GM08714 (cell line): ENCODE results near the gene SETDB1.
"Not testable (repeated sequence)": the region's sequence is repeated elsewhere in the genome, so short reads cannot be mapped to it uniquely, and the experiment has no call there.

Experiments
- H3K4me3 ChIP-seq: fragments of 200-500 bp; sonication (Bioruptor generic); 2 replicates; pipeline ENCODE4 v1.5.1; 2014; ENCODE audit warnings: mild to moderate bottlenecking, low read length, inconsistent platforms
- ZNF274 ChIP-seq: IDR thresholded peaks from 2 replicates; pipeline ENCODE4 v1.6.1; 2012; ENCODE audit warnings: mild to moderate bottlenecking, low read depth, low read length

SETDB1 gene

GRCh38 chr1:150909585-150910180, 16.5 kb upstream of the SETDB1 start:
- no peak overlapping the region for H3K4me3 ChIP-seq
- TF ChIP-seq ZNF274: no peak

- no peak for TF ChIP-seq ZNF274
- H3K4me3 ChIP-seq: no peak overlapping the region
Observed at GRCh38 chr1:150912623-150913022, 13.5 kb upstream of the SETDB1 start.

DNA sequence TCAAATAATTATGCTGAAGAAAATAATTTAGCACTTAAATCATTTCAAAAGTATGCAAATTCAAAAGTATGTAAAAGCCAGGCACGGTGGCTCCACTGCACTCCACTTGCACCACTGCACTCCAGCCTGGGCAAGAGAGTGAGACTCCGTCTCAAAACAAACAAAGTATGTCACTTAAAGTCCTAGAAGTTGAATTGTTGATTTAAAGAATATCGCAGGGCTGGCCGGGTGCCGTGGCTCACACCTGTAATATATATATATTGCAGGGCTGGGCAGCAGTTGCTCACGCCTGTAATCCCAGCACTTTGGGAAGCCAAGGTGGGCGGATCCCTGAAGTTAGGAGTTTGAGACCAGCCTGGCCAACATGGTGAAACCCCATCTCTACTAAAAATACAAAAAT, 8.8 kb upstream of the SETDB1 start:
- no peak for TF ChIP-seq ZNF274
- H3K4me3 ChIP-seq: no peak overlapping the region

- no peak for TF ChIP-seq ZNF274
Observed at GRCh38 chr1:150922519-150922975, 3.6 kb upstream of the SETDB1 start.

GRCh38 chr1:150925080-150925479, 1.1 kb upstream of the SETDB1 start:
- H3K4me3 ChIP-seq: no peak overlapping the region
- TF ChIP-seq ZNF274: no peak

More at GRCh38 chr1:150922519-150922975, 3.6 kb upstream of the SETDB1 start:
- no peak overlapping the region for H3K4me3 ChIP-seq

DNA sequence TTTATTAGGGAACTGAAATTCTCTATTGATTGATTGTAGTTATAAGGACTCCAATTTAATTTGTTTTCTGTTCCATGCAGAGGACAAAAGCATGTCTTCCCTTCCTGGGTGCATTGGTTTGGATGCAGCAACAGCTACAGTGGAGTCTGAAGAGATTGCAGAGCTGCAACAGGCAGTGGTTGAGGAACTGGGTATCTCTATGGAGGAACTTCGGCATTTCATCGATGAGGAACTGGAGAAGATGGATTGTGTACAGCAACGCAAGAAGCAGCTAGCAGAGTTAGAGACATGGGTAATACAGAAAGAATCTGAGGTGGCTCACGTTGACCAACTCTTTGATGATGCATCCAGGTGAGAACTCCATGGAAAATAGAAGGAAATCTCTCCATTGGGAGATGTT, 1.5 kb downstream of the SETDB1 start:
- no peak for TF ChIP-seq ZNF274
- H3K4me3 ChIP-seq: no peak overlapping the region

GRCh38 chr1:150928286-150928685, 2.1 kb downstream of the SETDB1 start:
- no peak overlapping the region for H3K4me3 ChIP-seq
- TF ChIP-seq ZNF274: no peak

DNA sequence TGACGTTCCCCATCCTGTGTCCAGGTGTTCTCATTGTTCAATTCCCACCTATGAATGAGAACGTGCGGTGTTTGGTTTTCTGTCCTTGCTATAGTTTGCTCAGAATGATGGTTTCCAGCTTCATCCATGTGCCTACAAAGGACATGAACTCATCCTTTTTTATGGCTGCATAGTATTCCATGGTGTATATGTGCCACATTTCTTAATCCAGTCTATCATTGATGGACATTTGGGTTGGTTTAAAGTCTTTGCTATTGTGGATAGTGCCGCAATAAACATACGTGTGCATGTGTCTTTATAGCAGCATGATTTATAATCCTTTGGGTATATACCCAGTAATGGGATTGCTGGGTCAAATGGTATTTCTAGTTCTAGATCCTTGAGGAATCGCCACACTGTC, 2.6 kb downstream of the SETDB1 start:
- not testable (repeated sequence) for H3K4me3 ChIP-seq

DNA sequence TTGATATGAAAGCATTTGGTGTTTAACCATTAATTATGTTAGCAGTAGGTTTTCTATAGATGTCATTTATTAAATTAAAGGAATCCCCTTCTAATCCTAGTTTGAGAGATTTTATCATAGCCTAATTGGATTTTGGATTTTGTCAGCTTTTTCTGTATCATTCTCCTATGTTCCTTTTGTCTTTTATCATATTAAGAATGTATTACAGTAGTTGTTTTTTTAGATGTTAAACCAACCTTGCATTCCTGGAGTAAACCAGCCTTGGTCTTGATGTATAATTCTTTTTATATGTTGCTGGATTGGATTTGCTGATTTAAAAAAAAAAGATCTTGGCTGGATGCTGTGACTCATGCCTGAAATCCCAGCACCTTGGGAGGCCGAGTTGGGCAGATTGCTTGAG, 5.6 kb downstream of the SETDB1 start:
- no peak for TF ChIP-seq ZNF274

GRCh38 chr1:150944856-150945255, 18.7 kb downstream of the SETDB1 start:
- no peak for TF ChIP-seq ZNF274
- H3K4me3 ChIP-seq: no peak overlapping the region

More for the DNA sequence above, 5.6 kb downstream of the SETDB1 start:
- no peak overlapping the region for H3K4me3 ChIP-seq

GRCh38 chr1:150954708-150955107, 28.5 kb downstream of the SETDB1 start:
- TF ChIP-seq ZNF274: no peak
- H3K4me3 ChIP-seq: no peak overlapping the region

- no peak overlapping the region for H3K4me3 ChIP-seq
- no peak for TF ChIP-seq ZNF274
Observed at GRCh38 chr1:150955280-150955679, 29.1 kb downstream of the SETDB1 start.

GRCh38 chr1:150957666-150958065, 31.5 kb downstream of the SETDB1 start:
- TF ChIP-seq ZNF274: no peak
- H3K4me3 ChIP-seq: no peak overlapping the region

- TF ChIP-seq ZNF274: no peak
Observed at GRCh38 chr1:150960646-150961045, 34.5 kb downstream of the SETDB1 start.

DNA sequence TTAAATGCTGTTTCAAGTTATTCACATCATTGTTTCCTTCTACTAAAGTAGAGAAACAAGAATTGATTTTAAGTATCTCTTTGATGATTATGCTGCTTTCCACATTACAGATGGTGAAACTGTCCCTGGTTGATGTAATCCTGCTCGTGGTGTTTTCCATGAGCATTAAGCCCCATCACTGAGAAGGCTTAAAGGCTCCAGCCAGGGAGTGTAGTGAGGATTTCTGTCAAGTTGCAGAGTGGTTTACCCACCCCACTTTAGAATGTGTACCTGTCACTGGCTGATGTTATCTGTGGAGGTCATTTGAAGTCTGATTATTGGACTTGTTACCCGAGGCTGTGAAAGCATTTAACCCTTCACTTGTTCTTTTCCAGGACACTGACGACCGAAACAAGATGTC, 35.6 kb downstream of the SETDB1 start:
- H3K4me3 ChIP-seq: no peak overlapping the region
- no peak for TF ChIP-seq ZNF274

More at GRCh38 chr1:150960646-150961045, 34.5 kb downstream of the SETDB1 start:
- H3K4me3 ChIP-seq: no peak overlapping the region
